Stimulated activated CD8-positive, alpha-beta memory T cell treated with anti-CD3 and anti-CD28 coated beads, Interleukin-7, amount 100 ng/mL, for 48 hours (primary cell): Measurements from ENCODE around the gene CCDC9.
"Not testable (repeated sequence)": the region's sequence is repeated elsewhere in the genome, so short reads cannot be mapped to it uniquely, and the experiment has no call there.

Source experiments
- DNase-seq, 2 donors: peaks; one replicate each; pipeline ENCODE4 v3.0.0-alpha.2; 2020; ENCODE audit warnings: low read depth in 1 of 2; ENCODE audit errors: extremely low read depth in 1 of 2

The CCDC9 gene

DNA sequence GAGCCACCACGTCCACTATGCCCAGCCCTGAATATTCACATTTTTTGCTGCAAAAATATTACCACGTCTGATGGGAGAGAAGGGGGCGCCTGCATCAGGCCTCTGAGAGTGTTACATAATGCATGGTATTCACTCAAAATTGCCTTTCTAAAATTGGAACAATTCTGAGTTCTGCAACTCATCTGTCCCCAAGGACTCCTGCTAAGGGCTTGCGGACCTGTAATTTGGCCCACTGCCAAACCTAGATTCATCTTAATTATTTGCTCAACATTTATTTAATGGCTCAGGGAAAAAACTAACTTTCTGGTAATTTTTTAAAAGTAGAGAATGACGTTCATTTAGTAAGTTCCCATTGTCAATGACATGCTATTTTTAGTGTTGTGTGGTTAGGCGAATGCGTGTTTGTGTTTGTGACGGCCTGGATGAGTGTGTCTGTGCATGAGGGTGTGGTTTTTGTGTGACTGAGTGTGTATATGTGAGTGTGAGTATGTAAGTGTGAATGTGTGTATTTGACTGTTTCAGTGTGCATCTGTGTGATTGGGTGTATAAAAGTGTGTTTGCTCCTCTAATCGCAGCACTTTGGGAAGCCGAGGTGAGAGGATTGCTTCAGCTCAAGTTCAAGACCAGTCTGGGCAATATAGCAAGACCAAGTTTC lies 27.2 kb downstream of the CCDC9 start:
- no peak for DNase-seq

DNA sequence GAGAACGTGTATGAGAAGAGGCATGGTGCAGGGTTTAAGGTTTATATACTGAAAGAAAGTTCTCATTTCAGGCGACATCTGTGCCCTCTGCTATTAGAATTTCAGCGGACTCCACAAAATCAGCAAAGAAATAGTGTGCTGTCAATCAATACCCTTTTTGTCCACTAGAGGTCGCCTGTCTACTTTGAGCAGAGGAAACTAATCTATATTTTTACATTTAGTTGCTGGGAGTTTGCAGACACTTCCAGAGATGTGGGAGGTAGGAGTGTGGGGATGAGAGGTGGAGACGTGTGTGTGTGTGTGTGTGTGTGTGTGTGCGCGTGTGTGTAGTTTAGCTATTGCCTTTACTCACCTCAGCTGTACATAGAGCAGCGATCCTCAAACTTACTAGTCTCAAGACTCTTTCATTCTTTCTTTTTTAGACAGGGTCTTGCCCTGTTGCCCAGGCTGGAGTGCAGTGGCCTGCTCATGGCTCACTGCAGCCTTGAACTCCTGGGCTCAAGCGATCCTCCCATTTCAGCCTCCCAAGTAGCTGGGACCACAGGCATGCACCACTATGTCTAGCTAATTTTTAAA lies 28.1 kb downstream of the CCDC9 start:
- DNase-seq: peak in 1 of 2 donors; percentile 7

DNA sequence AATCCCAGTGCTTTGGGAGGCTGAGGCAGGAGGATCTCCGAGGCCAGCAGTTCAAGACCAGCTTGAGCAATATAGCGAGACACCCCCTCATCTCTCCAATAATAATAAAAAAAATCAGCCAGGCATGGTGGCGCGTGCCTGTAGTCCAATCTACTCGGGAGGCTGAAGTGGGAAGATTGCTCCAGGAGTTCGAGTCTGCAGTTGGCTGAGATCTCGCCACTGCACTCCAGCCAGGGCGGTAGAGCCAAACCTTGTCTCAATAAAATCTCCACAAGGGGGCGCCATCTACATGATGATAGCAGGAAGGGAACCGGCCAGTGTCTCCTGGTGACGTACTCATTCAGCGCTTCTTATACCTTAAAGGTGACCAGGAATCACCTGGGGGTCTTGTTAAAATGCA lies 39.7 kb downstream of the CCDC9 start:
- DNase-seq: peak in 1 of 2 donors; percentile 63

DNA sequence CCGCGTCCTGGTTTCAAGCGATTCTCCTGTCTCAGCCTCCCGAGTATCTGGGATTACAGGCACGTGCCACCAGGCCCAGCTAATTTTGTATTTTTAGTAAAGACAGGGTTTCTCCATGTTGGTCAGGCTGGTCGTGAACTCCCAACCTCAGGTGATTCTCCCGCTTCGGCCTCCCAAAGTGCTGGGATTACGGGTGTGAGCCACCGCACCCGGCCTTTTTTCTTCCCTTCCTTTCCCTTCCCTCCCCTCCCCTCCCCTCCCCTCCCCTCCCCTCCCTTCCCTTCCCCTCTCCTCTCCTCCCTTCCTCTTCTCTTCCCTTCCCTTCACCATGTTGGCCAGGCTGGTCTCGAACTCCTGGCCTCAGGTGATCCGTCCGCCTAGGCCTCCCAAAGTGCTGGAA lies 44.5 kb downstream of the CCDC9 start:
- not testable (repeated sequence) for DNase-seq

DNA sequence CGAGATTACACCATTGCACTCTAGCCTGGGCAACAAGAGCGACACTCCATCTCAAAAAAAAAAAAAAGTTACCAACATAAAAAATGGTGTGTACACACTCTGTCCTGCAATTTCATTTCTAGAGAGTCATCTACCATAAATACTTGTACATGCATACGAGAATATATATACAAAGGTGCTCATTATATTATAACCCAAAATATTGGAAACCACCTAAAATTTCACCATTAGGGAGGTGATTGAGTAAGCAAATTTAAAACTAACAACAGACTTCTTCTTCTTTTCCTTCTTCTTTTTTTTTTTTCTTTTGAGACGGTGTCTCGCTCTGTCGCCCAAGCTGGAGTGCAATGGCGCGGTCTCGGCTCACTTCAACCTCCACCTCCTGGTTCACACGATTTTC lies 45.9 kb downstream of the CCDC9 start:
- no peak for DNase-seq

DNA sequence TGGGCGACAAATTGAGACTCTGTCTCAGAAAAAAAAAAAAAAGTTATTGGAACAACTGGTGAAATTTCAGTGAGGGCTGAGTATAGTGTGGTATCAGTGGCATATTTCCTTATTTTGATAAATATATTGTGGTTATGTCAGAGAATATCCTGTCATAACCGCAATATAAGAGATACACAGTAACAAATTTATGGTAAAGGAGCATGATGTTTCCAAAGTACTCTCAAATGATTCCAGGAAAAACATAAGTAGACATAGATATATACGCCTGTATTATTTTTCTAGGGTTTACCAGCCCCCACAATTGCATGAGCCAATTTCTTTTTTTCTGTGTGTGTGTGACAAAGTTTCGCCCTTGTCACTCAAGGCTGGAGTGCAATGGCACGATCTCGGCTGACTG lies 47.6 kb downstream of the CCDC9 start:
- no peak for DNase-seq

DNA sequence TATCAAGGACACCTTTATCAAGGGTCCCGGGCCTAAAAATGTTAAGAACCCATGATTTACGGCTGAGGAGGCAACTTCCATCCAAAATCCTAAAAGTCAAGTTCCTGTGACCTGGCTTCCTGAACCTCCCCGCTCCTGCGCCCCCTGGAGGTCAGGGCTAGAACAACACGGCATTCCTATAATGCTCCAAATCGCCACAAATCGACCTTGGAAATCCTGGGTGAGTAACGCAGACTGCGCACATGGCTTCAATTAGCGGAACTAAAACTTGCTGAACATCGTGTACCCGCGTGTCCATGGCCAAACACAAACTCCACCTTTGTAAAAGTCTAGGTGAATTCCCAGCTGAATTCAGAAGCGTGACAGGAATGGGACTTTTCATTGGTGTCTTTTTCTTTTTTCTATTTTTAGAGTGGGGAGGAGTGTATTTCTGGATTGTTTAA lies 49.0 kb downstream of the CCDC9 start:
- no peak for DNase-seq

DNA sequence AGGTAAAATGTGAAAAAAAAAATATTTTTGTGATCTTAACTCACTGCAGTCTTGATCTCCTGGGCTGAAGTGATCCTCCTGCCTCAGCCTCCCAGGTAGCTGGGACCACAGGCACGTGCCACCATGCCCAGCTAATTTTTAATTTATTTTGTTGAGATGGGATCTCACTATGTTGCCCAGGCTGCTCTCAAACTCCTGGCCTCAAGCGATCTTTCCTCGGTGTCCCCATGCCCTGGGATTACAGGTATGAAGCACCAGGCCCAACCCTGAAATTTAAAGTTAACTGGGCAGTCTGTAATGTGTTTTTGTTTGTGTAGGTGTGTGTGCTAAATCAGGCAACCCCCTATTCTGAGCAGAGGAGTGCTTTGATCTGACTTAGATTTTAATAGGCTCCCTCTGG lies 50.0 kb downstream of the CCDC9 start:
- no peak for DNase-seq

DNA sequence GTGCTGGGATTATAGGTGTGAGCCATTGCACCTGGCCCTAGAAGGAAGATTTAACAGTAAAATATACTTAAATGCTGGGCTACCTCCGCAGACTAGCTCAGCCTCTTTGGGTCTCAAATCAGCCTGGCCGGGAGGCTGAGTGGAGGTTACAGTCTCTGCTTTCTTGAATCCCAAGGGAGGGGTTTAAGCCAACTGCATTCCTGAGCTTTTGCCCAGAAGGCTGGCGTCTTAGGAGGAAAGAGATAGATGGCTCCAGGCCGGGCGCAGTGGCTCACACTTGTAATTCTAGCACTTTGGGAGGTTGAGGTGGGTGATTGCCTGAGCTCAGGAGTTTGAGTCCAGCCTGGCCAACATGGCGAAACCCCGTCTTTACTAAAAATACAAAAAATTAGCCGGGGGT lies 52.7 kb downstream of the CCDC9 start:
- DNase-seq: no peak

DNA sequence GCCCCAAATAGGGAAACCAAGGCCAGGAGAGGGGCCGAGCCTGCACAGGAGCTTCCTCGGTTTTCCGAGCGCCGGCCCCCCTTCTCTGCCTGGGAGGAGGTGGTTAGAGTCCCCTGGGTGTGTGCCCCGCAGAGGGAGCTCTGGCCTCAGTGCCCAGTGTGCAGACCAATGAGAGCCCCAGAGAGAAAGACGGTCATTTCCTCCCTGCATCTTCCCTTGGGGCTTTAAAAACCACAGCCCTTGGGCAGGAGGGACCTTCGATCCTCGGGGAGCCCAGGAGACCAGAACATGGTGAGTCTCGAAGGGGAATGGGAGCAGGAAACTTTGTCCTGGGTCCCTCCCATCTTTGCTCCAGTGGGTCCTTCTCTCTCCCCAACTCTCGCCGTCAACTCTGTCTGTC lies 53.3 kb downstream of the CCDC9 start, which contains the start of gene C5AR1:
C5AR1 (plus strand) TSS at position 254 of the 400 bp plus-strand sequence; CDS start at position 289, 35 bp downstream.
- DNase-seq: no peak

DNA sequence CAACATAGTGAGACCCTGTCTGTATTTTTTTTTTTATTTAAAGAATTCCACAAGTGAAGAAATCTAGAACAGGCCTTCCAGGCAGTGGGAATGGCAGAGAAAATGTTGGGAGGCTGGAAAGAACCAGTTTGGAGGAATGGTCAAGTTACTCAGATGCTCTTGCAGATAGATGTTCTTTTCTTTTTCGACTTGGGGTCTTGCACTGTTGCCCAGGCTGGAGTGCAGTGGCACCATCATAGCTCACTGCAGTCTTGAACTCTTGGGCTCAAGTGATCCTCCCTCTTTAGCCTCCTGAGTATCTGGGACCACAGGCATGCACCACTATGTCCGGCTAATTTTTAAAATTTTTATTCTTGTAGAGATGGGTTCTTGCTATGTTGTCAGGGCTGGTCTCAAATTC lies 54.0 kb downstream of the CCDC9 start:
- DNase-seq: no peak

DNA sequence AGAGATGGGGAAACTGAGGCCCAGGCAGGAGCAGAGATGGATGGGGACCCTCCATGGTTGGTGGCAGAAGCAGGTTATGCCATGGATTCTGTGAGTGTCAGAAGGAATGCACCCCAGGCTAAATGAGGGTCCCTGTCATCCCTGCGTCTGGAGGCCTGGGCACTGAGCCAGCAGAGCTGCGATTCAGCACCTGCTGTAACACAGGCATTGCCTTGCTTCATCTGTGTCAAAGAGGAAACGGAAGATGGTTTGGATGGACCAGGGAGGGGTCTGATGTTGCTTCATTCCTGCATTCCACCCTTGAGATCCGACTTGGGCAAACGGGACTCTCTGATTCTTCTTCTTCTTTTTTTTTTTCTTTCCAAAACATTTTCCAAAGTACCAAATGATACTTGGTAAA lies 54.5 kb downstream of the CCDC9 start:
- DNase-seq: no peak

DNA sequence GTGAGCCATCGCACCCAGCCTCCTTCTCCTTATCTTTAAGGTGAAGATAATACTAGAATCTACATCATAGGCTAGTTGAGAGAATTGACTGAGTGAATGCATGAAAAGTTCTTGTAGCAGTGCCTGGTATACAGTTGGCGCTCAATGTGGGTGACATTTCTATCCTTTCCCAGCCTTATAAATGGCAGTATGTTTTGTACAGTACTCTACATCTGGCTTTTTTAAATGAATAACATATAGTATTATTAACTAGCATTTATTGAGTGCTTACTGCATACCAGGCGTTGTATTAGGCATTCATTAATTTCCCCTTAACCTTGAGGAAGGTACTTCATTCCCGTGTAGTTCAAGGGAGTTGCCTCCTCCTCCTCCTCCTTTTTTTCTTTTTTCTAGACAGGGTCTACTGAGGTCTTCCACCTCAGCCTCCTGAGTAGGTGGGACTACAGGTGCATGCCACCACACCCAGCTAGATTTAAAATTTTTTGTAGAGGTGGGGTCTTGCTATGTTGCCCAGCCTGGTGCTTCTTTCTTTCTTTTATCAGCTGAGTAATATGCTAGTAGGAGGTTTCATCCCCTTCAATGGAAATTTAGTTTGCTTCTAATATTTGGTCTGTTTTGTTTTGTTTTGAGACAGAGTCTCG lies 56.2 kb downstream of the CCDC9 start:
- DNase-seq: no peak

DNA sequence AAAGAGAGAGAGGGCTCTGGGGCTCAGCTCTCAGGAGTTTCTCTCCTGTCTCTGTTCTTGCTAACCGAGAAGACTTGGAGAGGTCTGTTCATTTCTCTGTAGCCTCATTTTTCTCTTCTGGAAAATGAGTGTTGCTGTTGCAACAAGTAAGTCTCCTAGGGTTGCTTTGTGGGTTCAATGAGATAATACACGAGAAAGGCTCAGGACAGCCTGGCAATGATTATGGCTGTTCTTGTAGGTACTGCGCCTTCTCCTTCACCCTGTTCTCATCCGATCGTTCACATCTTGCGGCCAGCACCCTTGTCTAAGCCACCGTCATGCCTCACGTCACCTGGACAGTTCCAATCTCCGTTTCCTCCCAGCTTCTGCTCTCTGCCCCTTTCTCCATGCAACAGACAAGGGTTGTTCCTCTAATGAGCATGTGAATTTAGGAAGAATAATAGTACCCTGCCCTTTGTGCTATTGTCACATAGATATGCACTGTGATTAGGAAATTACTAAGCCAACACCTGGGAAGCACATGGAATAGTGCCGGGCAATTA lies 57.5 kb downstream of the CCDC9 start:
- DNase-seq: no peak

DNA sequence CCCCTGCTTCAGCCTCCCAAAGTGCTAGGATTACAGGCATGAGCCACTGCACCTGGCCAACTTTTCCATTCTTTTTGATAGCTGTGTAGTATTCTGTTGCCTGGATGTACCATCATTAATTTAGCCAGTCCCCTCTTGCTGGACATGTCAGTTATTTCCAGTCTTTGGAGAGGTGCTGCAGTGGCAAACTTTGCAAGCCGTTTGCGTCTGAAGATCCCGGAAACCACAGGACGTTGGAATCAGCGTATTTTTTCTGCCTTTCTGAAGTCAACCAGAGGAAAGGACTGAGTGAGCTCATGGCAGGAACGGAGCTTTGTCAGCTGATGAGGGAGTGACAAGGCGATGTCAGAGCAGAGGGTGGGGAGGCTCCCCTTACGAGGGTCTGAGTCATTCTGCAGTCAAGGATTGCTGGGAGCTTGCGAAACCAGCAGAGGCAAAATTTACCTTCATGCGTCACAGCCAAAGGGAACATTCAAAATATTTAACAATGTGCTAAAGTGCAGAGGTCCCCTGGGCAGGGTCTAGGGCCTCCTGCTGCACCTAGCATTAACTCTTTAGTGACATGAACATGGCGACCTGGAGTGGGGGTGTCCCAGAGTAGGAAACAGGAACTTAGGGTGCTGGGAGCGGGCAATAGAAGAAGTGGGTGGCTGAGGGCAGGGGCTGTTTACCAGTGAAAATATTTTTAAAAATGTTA lies 58.9 kb downstream of the CCDC9 start:
- DNase-seq: peak in 1 of 2 donors; percentile 42

DNA sequence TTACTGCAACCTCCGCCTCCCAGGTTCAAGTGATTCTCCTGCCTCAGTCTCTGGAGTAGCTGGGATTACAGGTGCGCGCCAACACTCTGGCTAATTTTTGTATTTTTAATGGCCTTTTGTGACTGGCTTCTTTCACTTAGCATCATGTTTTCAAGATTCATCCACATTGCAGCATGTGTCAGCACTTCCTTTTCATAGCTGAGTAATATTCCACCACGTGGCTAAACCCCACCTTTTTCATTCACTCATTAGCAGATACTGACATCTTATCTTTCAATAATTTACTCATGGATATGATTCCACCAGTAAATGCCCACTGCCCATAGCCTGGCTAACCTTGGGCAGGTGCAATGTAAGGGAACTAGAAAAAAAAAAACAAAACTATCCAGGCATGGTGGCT lies 60.2 kb downstream of the CCDC9 start:
- no peak for DNase-seq

DNA sequence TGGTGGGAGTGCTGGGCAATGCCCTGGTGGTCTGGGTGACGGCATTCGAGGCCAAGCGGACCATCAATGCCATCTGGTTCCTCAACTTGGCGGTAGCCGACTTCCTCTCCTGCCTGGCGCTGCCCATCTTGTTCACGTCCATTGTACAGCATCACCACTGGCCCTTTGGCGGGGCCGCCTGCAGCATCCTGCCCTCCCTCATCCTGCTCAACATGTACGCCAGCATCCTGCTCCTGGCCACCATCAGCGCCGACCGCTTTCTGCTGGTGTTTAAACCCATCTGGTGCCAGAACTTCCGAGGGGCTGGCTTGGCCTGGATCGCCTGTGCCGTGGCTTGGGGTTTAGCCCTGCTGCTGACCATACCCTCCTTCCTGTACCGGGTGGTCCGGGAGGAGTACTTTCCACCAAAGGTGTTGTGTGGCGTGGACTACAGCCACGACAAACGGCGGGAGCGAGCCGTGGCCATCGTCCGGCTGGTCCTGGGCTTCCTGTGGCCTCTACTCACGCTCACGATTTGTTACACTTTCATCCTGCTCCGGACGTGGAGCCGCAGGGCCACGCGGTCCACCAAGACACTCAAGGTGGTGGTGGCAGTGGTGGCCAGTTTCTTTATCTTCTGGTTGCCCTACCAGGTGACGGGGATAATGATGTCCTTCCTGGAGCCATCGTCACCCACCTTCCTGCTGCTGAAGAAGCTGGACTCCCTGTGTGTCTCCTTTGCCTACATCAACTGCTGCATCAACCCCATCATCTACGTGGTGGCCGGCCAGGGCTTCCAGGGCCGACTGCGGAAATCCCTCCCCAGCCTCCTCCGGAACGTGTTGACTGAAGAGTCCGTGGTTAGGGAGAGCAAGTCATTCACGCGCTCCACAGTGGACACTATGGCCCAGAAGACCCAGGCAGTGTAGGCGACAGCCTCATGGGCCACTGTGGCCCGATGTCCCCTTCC lies 63.9 kb downstream of the CCDC9 start:
- no peak for DNase-seq
